Measurements from ENCODE around the gene KCNB1.

- no peak for TF ChIP-seq TAF1 (IDR thresholded peaks at IDR 0.05; ENCODE audit: borderline replicate concordance, low read depth, low read length)
- no peak for TF ChIP-seq POLR2AphosphoS5 (IDR thresholded peaks at IDR 0.05; ENCODE audit: low read depth, low read length)
These were observed 32.2 kb downstream of the KCNB1 start for GRCh38 chr20:49450281-49450721.
